NCI-H1092 treated with DMSO at 0.1 percent for 48 hours (cell line): ENCODE measurements around the gene PSMB7.

Experiments used
- DNase-seq: peaks from one replicate; lab custom pipeline; 2025; lab: John Stamatoyannopoulos, UW

The PSMB7 gene

GRCh38 chr9:124345063-124345462 lies 70.2 kb downstream of the PSMB7 start:
- no peak for DNase-seq

GRCh38 chr9:124344291-124345050 lies 70.8 kb downstream of the PSMB7 start:
- no peak for DNase-seq

- no peak for DNase-seq
Observed at GRCh38 chr9:124343533-124344290, 71.5 kb downstream of the PSMB7 start.

GRCh38 chr9:124342776-124343485 lies 72.3 kb downstream of the PSMB7 start:
- peak; percentile 83 for DNase-seq

GRCh38 chr9:124342402-124342775 lies 72.9 kb downstream of the PSMB7 start:
- no peak for DNase-seq

- DNase-seq = no peak
Observed at GRCh38 chr9:124341455-124342170, 73.6 kb downstream of the PSMB7 start.

- DNase-seq = no peak
Observed at GRCh38 chr9:124340219-124341069, 74.8 kb downstream of the PSMB7 start.

- no peak for DNase-seq
Observed at GRCh38 chr9:124339603-124340146, 75.6 kb downstream of the PSMB7 start.

- no peak for DNase-seq
Observed at GRCh38 chr9:124337562-124337961, 77.7 kb downstream of the PSMB7 start.

- no peak for DNase-seq
Observed at GRCh38 chr9:124335320-124335707, 79.9 kb downstream of the PSMB7 start.

GRCh38 chr9:124334568-124335319 lies 80.5 kb downstream of the PSMB7 start:
- DNase-seq = no peak

- no peak for DNase-seq
Observed at GRCh38 chr9:124333203-124333579, 82.1 kb downstream of the PSMB7 start.

GRCh38 chr9:124332361-124333202 lies 82.7 kb downstream of the PSMB7 start:
- DNase-seq = no peak

- DNase-seq = no peak
Observed at GRCh38 chr9:124331580-124331979, 83.7 kb downstream of the PSMB7 start.

- DNase-seq = no peak
Observed at GRCh38 chr9:124330011-124330697, 85.1 kb downstream of the PSMB7 start.

GRCh38 chr9:124329206-124329792 lies 85.9 kb downstream of the PSMB7 start:
- no peak for DNase-seq

- DNase-seq = no peak
Observed at GRCh38 chr9:124328285-124328684, 87.0 kb downstream of the PSMB7 start.

- no peak for DNase-seq
Observed at GRCh38 chr9:124327491-124327890, 87.8 kb downstream of the PSMB7 start.
